A549 (cell line): ENCODE measurements around the gene PRKD3.
"Not testable (repeated sequence)": the region's sequence is repeated elsewhere in the genome, so short reads cannot be mapped to it uniquely, and the experiment has no call there.

Experiments
- EP300 ChIP-seq, 2 experiments: fragments of >200 bp; sonication (Bioruptor Twin); formaldehyde crosslinking; IDR thresholded peaks; 2 replicates in 1 of 2; 3 replicates in 1 of 2; pipeline ENCODE4 v1.6.1; 2016 to 2017
- FOSB ChIP-seq: fragments of 250-450 bp; sonication (Bioruptor Pico); IDR thresholded peaks from 2 replicates; pipeline ENCODE4 v1.5.0; 2020; ENCODE audit warnings: mild to moderate bottlenecking, moderate library complexity
- FOSL2 ChIP-seq, 2 experiments: fragments of 450-650 bp in 1 of 2; fragments of >200 bp in 1 of 2; sonication (Bioruptor Twin) in 1 of 2; formaldehyde crosslinking; IDR thresholded peaks; 2 replicates each; pipeline versions ENCODE4 v1.5.0 to v1.6.1; 2016 to 2020; ENCODE audit warnings: mild to moderate bottlenecking in 1 of 2, moderate library complexity in 1 of 2
- KDM5A ChIP-seq: fragments of 200-600 bp; sonication (generic); IDR thresholded peaks from 2 replicates; pipeline ENCODE4 v1.6.1; 2016; ENCODE audit warnings: antibody characterized with exemption, mild to moderate bottlenecking
- NFE2L2 ChIP-seq: fragments of 150-350 bp; conservative IDR thresholded peaks from 2 replicates; pipeline ENCODE4 v1.6.1; 2014; ENCODE audit warnings: low read length
- PHF8 ChIP-seq: fragments of 200-600 bp; sonication (generic); IDR thresholded peaks from 2 replicates; pipeline ENCODE4 v1.6.1; 2016; ENCODE audit warnings: low read depth, mild to moderate bottlenecking, antibody characterized with exemption, moderate library complexity, borderline replicate concordance
- POLR2A ChIP-seq: IDR thresholded peaks from 2 replicates; pipeline ENCODE4 v1.6.1; 2012; ENCODE audit warnings: mild to moderate bottlenecking, low read length
- TF ChIP-seq, protein P1 (sequence below): fragments of >200 bp; sonication (Bioruptor Twin); formaldehyde crosslinking; IDR thresholded peaks from 3 replicates; pipeline ENCODE4 v1.5.1; 2016
- TF ChIP-seq, protein P2 (sequence below): IDR thresholded peaks from 2 replicates; pipeline ENCODE4 v1.6.1; 2012

DNA sequence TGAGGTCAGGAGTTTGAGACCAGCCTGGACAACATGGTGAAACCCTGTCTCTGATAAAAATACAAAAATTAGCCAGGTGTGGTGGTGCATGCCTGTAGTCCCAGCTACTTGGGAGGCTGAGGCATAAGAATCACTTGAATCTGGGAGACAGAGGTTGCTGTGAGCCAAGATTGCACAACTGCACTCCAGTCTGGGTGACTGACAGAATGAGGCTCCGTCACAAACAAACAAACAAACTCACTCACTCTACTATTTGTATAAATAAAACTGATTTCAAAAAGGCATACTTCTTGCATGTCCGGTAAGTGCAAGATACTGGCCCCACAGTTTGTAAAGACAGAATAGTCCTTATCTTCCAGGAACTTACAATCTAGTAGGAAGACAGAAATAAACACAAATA, 29.8 kb downstream of the PRKD3 start:
- TF ChIP-seq, protein P1, sequence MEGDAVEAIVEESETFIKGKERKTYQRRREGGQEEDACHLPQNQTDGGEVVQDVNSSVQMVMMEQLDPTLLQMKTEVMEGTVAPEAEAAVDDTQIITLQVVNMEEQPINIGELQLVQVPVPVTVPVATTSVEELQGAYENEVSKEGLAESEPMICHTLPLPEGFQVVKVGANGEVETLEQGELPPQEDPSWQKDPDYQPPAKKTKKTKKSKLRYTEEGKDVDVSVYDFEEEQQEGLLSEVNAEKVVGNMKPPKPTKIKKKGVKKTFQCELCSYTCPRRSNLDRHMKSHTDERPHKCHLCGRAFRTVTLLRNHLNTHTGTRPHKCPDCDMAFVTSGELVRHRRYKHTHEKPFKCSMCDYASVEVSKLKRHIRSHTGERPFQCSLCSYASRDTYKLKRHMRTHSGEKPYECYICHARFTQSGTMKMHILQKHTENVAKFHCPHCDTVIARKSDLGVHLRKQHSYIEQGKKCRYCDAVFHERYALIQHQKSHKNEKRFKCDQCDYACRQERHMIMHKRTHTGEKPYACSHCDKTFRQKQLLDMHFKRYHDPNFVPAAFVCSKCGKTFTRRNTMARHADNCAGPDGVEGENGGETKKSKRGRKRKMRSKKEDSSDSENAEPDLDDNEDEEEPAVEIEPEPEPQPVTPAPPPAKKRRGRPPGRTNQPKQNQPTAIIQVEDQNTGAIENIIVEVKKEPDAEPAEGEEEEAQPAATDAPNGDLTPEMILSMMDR: not testable (repeated sequence)
- TF ChIP-seq, protein P2, sequence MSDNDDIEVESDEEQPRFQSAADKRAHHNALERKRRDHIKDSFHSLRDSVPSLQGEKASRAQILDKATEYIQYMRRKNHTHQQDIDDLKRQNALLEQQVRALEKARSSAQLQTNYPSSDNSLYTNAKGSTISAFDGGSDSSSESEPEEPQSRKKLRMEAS: not testable (repeated sequence)
- not testable (repeated sequence) for TF ChIP-seq KDM5A; NFE2L2; FOSB (CRISPR knock-in tag); PHF8; EP300 (IDR thresholded peaks at IDR 0.05); FOSL2 (IDR thresholded peaks at IDR 0.05); FOSL2 (CRISPR knock-in tag; IDR thresholded peaks at IDR 0.05); POLR2A
